Measurements from ENCODE around the gene SLC7A7.
A peak's percentile ranks its signal among the peaks of the same experiment; 100 is the strongest.
"Not testable (repeated sequence)": the region's sequence is repeated elsewhere in the genome, so short reads cannot be mapped to it uniquely, and the experiment has no call there.

The SLC7A7 gene

DNA sequence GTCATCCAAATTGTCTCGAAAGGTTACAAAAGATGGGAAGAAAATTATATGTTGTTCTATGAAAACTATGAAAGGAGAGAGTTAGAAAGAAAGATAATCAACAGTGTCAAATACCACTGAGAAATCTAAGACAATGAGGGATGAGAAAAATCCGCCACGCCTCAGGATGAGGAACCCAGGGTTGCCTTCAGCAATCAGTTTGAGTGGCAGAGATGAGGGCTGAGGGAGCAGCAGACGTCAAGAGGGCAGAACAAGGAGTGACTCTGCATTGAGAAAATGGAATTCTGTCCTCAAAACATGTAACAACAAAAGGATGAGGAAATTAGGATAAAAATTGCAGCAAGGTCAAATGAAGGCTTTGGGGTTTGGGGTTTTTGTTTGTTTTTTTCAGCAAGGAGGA, 67.0 kb downstream of the SLC7A7 start:
- no peak for DNase-seq

DNA sequence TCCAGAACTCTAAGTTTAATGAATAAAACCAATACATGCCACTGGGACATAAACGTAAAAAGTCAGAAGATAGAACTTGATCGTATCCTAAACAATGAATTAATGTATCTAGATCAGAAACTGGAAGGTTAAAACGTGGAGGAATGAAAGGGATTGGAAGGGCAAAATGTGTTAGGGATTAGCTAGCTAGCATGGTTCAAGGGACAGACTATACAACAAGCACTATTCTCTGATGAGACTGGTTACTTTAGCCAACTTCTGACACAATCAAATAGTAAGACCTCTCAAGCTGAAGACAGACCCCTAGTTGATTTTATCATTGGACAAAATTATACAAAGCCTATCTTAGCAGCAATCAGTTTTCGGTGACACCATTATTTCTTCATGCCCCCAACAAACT, 67.5 kb downstream of the SLC7A7 start:
- no peak for DNase-seq

DNA sequence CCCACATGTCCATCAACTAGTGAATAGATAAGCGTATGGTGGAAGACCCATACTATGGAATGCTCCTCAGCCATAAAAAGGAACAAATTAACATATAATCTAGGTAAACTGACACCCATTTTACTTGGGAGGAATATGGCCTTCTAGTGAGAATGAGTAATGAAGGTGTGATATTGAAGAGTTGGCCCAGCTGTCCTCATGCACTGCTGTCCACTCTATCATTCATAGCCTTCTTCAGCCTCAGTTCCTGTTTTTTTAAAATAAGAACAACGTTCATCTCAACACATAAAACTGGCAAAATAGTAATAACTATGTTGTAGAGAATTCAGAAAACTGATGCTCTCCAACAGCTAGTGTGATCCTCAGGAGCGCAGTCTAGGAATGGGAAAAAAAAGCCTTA, 75.2 kb downstream of the SLC7A7 start:
- DNase-seq = no peak

DNA sequence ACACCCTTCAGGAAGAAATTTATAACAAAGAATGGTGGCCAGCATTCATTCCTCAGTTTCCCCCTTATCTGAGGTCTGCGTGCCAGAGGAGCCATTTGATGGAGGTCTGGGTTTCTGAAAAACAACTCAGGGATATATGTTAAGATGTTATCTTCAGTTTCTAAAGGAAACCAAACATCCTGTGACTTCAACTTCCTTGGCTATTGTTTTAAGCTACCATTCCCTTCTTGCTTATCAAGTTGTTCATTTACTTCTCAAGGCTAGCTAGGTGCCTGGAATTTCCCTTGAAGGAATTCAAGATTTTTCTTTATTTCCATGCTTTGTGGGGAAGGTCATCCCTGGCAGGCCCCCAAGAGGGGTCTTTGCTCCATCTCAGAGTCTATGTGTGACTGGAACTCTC, 75.8 kb downstream of the SLC7A7 start:
- DNase-seq = no peak

DNA sequence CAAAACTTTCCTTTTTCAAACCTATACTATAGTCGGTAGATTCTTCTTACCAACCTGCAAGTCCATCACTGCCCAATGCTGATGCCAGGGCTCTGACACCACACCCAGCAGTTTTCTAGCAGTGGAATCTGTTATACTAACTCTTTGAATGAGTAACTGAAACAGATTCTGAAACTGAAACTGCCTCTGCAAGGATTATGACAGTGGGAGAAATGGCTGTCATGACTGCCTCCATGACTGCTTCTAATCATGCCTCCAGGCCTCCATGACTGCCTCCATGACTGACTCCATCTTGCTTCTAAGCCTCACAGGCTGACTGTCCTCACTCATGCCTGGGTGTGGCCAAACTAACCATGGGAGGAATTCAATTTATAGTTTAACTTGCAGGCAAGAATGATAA, 78.2 kb downstream of the SLC7A7 start:
- DNase-seq = peak; percentile 67

DNA sequence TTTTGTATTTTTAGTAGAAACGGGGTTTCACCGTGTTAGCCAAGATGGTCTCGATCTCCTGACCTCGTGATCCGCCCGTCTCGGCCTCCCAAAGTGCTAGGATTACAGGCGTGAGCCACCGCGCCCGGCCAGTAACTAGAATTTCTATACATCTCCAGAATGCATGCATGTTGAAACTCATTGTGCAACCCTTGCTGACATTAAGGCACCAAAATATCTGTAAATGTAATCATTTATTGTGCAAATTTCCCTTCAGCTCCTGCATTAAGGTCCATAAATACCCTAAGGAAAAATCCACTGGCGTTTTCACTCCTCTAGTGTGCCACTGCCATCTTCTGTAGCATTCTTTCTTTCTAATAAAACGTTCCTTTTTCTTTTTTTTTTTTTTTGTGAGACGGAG, 78.9 kb downstream of the SLC7A7 start:
- DNase-seq = not testable (repeated sequence)

DNA sequence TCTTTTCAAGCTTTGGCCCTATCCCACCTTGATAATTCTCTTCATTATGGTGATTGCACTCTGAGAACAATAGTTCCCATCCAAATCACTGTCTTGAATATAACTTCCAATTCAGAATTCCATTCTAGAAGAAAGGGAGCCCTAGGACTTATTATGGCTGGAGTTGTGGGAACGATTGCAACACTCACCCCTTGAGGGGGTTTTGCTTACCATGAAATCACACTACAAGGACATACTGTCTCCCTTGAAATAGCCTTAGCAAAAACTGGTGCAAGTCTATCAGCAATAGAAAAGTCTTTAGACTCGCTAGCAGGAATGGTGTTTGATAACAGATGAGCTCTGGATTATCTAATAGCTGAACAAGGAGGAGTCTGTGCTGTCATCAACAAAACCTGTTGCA, 80.1 kb downstream of the SLC7A7 start:
- no peak for DNase-seq

DNA sequence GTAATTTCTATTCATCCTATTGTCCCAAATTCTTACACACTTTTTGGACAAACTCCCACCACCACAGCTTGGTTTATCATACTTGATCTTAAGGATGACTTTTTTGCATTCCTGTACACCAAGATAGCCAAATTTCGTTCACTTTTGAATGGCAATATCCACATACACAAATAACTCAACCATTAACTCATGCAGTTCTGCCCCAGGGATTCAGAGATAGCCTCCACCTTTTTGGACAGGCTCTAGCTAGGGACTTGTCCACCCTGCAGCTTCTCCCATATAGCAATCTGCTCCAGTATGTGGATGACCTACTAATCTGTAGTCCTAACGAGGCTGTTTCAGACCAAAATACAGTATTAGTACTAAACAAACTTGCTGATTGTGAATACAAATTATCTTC, 81.4 kb downstream of the SLC7A7 start:
- DNase-seq = no peak

DNA sequence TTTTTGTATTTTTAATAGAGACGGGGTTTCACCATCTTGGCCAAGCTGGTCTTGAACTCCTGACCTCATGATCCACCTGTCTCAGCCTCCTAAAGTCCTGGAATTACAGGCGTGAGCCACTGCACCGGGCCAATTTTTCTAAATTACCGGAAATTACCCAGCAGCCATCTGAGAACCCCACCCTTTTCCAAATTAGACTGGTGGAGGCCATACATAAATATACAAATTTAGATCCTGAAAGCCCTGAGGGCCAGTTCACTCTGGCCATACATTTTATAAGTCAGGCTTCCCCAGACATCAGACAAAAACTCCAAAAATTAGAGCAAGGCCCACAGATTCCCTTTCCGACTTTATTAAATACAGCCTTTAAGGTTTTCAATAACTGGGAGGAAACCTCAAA, 83.2 kb downstream of the SLC7A7 start:
- not testable (repeated sequence) for DNase-seq

DNA sequence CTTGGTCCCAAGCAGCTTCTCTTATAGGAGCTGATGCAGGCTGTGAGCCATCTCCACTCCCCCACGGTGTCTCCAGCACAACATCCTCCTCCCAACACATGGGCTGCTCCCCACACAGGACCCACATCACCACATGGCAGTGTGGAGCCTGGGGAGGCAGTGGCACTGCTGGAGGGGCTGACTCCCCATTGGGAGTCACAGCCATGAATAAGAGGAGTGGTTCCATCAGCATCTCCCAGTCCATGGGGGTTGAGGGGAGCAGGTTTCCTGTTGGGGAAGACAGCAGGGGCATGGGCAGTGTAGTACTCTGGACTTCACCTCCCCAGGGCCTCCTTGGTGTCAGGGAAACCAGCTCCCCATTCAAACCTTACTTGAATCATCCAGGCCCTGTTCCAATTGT, 89.2 kb downstream of the SLC7A7 start:
- no peak for DNase-seq

DNA sequence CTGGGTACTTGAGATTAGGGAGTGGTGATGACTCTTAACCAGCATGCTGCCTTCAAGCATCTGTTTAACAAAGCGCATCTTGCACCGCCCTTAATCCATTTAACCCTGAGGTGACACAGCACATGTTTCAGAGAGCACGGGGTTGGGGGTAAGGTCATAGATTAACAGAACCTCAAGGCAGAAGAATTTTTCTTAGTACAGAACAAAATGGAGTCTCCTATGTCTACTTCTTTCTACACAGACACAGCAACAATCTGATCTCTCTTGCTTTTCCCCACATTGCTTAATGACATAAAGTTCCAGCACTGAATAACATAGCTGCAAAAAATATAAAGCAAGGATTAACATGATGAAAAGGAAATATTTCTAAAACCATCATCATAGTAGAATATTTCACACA, 89.9 kb downstream of the SLC7A7 start:
- DNase-seq = not testable (repeated sequence)

DNA sequence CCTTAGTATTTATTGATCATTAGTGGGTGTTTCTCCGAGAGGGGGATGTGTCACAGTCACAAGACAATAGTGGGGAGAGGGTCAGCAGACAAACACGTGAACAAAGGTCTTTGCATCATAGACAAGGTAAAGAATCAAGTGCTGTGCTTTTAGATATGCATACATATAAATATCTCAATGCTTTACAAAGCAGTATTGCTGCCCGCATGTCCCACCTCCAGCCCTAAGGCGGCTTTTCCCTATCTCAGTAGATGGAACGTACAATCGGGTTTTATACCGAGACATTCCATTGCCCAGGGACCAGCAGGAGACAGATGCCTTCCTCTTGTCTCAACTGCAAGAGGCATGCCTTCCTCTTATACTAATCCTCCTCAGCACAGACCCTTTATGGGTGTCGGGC, 90.4 kb downstream of the SLC7A7 start:
- not testable (repeated sequence) for DNase-seq

DNA sequence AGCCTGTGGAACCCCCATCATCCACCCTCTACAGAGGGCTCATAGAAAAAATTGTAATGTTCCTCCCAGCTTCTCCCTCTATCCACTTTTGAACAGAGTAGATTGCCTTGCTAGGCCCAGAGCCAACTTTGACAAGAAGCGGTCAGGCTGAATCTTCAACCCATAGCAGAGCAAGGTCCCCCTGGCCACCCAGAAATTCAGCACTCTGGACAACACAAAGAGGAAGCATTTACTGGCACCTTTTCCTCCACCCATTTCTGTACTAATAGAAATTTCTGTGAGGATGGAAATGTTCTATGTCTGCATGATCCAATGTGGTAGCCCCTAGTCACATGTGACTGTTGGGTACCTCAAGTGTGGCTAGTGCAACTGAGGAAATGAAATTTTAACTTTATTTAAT, 91.4 kb downstream of the SLC7A7 start:
- DNase-seq = no peak
